Adipocyte (in vitro differentiated cells): Measurements from ENCODE around the gene OLFML1.

Experiments
- DNase-seq: peaks from one replicate; pipeline ENCODE4 v3.0.0-alpha.2; 2015; ENCODE audit warnings: low read depth
- H3K27me3 ChIP-seq: replicated peaks from 2 replicates; pipeline ENCODE4 v1.7.0; 2013; ENCODE audit warnings: mild to moderate bottlenecking, low read length, moderate library complexity; ENCODE audit not compliant: control insufficient read depth, insufficient read depth
- H3K36me3 ChIP-seq: 2 replicates; pipeline ENCODE4 v1.7.0; 2013; ENCODE audit warnings: low read length, mild to moderate bottlenecking, moderate library complexity; ENCODE audit not compliant: control insufficient read depth, insufficient read depth, severe bottlenecking
- H3K4me1 ChIP-seq: 2 replicates; pipeline ENCODE4 v1.7.0; 2013; ENCODE audit warnings: mild to moderate bottlenecking, low read length, moderate library complexity; ENCODE audit not compliant: control insufficient read depth, insufficient read depth
- H3K4me3 ChIP-seq: 2 replicates; pipeline ENCODE4 v1.7.0; 2013; ENCODE audit warnings: mild to moderate bottlenecking, low read length, moderate library complexity
- H3K9ac ChIP-seq: 2 replicates; pipeline ENCODE4 v1.7.0; 2013; ENCODE audit warnings: mild to moderate bottlenecking, low read length, moderate library complexity
- H3K9me3 ChIP-seq: 2 replicates; pipeline ENCODE4 v1.7.0; 2013; ENCODE audit warnings: mild to moderate bottlenecking, low read length, moderate library complexity; ENCODE audit not compliant: control insufficient read depth

The OLFML1 gene

GRCh38 chr11:7485186-7486097, at the start of gene OLFML1:
OLFML1 (plus strand) TSS chr11:7485506; CDS start chr11:7485876, 370 bp downstream.
- Histone ChIP-seq H3K27me3 (no peaks in the 10 kb centered on the region), H3K9me3 (no peaks in the 10 kb centered on the region), H3K36me3 (no peaks in the 10 kb centered on the region), H3K4me1 (peaks cover 49% of the 10 kb centered on the region), H3K9ac (peak within 1 kb of the TSS; percentile 72), H3K4me3 (peak within 1 kb of the TSS; percentile 78)
- peak; percentile 51 for DNase-seq

GRCh38 chr11:7436146-7436545, 49.2 kb upstream of the OLFML1 start:
- Histone ChIP-seq H3K9me3 (no peaks in the 10 kb centered on the region), H3K4me1 (no peaks in the 10 kb centered on the region), H3K9ac (no peak overlapping the region), H3K27me3 (peaks cover 17% of the 10 kb centered on the region), H3K36me3 (no peaks in the 10 kb centered on the region), H3K4me3 (no peak overlapping the region)
- no peak for DNase-seq

- Histone ChIP-seq H3K4me3 (no peak overlapping the region), H3K27me3 (peaks cover 17% of the 10 kb centered on the region), H3K9ac (no peak overlapping the region), H3K36me3 (no peaks in the 10 kb centered on the region), H3K9me3 (no peaks in the 10 kb centered on the region), H3K4me1 (no peaks in the 10 kb centered on the region)
- DNase-seq, result no peak
These were observed 48.6 kb upstream of the OLFML1 start for GRCh38 chr11:7436657-7437056.

- no peak overlapping the region for H3K4me3 ChIP-seq
- peaks cover 17% of the 10 kb centered on the region for H3K27me3 ChIP-seq
- H3K9me3 ChIP-seq, result no peaks in the 10 kb centered on the region
- DNase-seq, result peak; percentile 65
- H3K4me1 ChIP-seq, result no peaks in the 10 kb centered on the region
- no peaks in the 10 kb centered on the region for H3K36me3 ChIP-seq
- no peak overlapping the region for H3K9ac ChIP-seq
These were observed 47.6 kb upstream of the OLFML1 start for GRCh38 chr11:7437696-7438095.

- no peak overlapping the region for H3K4me3 ChIP-seq
- H3K9me3 ChIP-seq, result no peaks in the 10 kb centered on the region
- no peaks in the 10 kb centered on the region for H3K4me1 ChIP-seq
- no peak for DNase-seq
- H3K9ac ChIP-seq, result no peak overlapping the region
- H3K27me3 ChIP-seq, result peaks cover 26% of the 10 kb centered on the region
- H3K36me3 ChIP-seq, result no peaks in the 10 kb centered on the region
These were observed 45.5 kb upstream of the OLFML1 start for GRCh38 chr11:7439746-7440320.

- no peaks in the 10 kb centered on the region for H3K36me3 ChIP-seq
- no peaks in the 10 kb centered on the region for H3K4me1 ChIP-seq
- no peaks in the 10 kb centered on the region for H3K9me3 ChIP-seq
- peak; percentile 80 for DNase-seq
- no peak overlapping the region for H3K9ac ChIP-seq
- no peak overlapping the region for H3K4me3 ChIP-seq
- peaks cover 21% of the 10 kb centered on the region for H3K27me3 ChIP-seq
These were observed 42.6 kb upstream of the OLFML1 start for GRCh38 chr11:7442588-7443215.

GRCh38 chr11:7444091-7444981, 41.0 kb upstream of the OLFML1 start:
- Histone ChIP-seq H3K4me3 (no peak overlapping the region), H3K9me3 (no peaks in the 10 kb centered on the region), H3K4me1 (no peaks in the 10 kb centered on the region), H3K9ac (no peak overlapping the region), H3K27me3 (peaks cover 21% of the 10 kb centered on the region), H3K36me3 (no peaks in the 10 kb centered on the region)
- DNase-seq, result no peak

- no peak for DNase-seq
These were observed 39.7 kb upstream of the OLFML1 start for GRCh38 chr11:7445564-7445963.

GRCh38 chr11:7448201-7448600, 37.1 kb upstream of the OLFML1 start:
- Histone ChIP-seq H3K27me3 (peaks cover 10% of the 10 kb centered on the region), H3K9ac (no peak overlapping the region), H3K4me1 (no peaks in the 10 kb centered on the region), H3K4me3 (no peak overlapping the region), H3K36me3 (no peaks in the 10 kb centered on the region), H3K9me3 (no peaks in the 10 kb centered on the region)
- DNase-seq, result no peak

More at GRCh38 chr11:7445564-7445963, 39.7 kb upstream of the OLFML1 start:
- H3K27me3 ChIP-seq, result peaks cover 16% of the 10 kb centered on the region
- no peaks in the 10 kb centered on the region for H3K9me3 ChIP-seq
- H3K4me1 ChIP-seq, result no peaks in the 10 kb centered on the region
- no peaks in the 10 kb centered on the region for H3K36me3 ChIP-seq
- H3K4me3 ChIP-seq, result no peak overlapping the region
- no peak overlapping the region for H3K9ac ChIP-seq

- H3K27me3 ChIP-seq, result no peaks in the 10 kb centered on the region
- H3K9me3 ChIP-seq, result no peaks in the 10 kb centered on the region
- H3K36me3 ChIP-seq, result no peaks in the 10 kb centered on the region
- H3K4me1 ChIP-seq, result no peaks in the 10 kb centered on the region
- no peak overlapping the region for H3K4me3 ChIP-seq
- DNase-seq, result no peak
- no peak overlapping the region for H3K9ac ChIP-seq
These were observed 36.0 kb upstream of the OLFML1 start for GRCh38 chr11:7449211-7449840.
